Fibroblast of the conjunctiva (primary cell): ENCODE data around the gene ENO2.
"Not testable (repeated sequence)": the region's sequence is repeated elsewhere in the genome, so short reads cannot be mapped to it uniquely, and the experiment has no call there.

Source experiments
- DNase-seq: peaks from one replicate; pipeline ENCODE4 v3.0.0-alpha.2; 2010; ENCODE audit warnings: low read depth

The ENO2 gene

GRCh38 chr12:6914246-6914946 lies at the start of gene ENO2:
Gene ENO2 (plus strand): TSS chr12:6914580. CDS start chr12:6915833, 1,253 bp downstream.
- DNase-seq, result no peak

- not testable (repeated sequence) for DNase-seq
Observed at GRCh38 chr12:6865307-6865706, 49.1 kb upstream of the ENO2 start.

DNA sequence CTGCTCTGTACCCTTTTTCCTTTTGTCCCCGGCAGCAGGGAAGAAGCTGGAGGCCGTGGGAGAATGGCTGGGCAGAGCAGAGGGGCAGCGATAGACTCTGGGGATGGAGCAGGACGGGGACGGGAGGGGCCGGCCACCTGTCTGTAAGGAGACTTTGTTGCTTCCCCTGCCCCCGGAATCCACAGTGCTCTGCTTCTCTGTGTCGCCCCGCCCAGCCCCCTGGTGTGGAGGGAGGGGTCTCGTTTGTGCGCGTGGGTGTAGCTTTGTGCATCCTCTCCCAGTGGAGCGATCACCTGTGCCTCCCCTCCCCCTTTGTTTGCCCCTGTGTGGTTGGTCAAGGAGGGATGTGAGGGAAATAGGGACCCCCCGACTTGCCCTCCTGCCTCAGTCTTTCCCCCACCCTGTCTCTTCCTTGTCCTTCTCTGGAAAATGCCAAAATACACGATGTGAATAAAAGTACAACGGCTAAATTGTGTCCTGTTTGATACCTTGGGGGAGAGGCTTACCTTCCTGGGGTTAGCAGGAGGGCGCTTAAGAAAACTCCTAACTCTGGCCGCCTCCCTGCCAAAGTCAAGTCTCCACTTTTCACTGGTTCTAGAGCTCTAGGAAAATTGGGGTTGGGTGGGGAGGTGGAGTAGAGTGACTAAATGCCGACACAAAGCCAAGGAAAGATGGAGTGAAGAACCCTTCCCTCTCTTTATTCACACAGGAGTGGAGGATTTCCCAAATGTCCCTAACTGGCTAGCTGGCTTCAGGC lies 48.0 kb upstream of the ENO2 start:
- no peak for DNase-seq

DNA sequence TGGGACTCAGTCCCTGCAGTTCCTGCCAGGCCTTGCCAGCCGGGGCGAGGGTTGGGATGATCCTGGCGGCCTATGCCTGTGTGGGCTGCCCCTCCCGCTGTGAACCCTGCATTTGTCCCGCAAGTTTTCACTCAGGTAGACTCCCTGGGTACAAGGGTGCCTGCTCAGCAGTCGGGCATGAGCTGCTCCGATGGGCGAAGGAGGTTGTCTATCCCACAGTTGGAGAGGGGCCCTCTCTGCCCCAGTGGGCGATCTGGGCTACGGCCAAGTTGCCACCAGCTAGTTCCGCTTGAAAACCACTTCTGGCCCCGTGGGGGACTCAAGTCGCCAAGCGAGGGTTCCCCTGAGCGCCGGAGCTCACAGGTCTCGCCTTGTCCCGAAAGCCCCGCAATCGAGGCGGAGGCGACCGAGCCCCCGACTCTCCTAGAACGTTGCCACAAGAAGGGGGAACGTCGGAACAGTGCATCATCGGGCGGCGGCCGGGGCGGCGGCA lies 47.4 kb upstream of the ENO2 start:
- no peak for DNase-seq

GRCh38 chr12:6867413-6868210 lies 46.8 kb upstream of the ENO2 start, which contains the start of gene TPI1:
Gene TPI1 (plus strand): TSS chr12:6867531. CDS start chr12:6867567, 36 bp downstream.
- peak; percentile 65 for DNase-seq

GRCh38 chr12:6868211-6869048 lies 46.0 kb upstream of the ENO2 start:
- no peak for DNase-seq

- no peak for DNase-seq
Observed at GRCh38 chr12:6869049-6870021, 45.0 kb upstream of the ENO2 start.

DNA sequence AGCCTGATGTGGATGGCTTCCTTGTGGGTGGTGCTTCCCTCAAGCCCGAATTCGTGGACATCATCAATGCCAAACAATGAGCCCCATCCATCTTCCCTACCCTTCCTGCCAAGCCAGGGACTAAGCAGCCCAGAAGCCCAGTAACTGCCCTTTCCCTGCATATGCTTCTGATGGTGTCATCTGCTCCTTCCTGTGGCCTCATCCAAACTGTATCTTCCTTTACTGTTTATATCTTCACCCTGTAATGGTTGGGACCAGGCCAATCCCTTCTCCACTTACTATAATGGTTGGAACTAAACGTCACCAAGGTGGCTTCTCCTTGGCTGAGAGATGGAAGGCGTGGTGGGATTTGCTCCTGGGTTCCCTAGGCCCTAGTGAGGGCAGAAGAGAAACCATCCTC lies 44.1 kb upstream of the ENO2 start:
- not testable (repeated sequence) for DNase-seq

DNA sequence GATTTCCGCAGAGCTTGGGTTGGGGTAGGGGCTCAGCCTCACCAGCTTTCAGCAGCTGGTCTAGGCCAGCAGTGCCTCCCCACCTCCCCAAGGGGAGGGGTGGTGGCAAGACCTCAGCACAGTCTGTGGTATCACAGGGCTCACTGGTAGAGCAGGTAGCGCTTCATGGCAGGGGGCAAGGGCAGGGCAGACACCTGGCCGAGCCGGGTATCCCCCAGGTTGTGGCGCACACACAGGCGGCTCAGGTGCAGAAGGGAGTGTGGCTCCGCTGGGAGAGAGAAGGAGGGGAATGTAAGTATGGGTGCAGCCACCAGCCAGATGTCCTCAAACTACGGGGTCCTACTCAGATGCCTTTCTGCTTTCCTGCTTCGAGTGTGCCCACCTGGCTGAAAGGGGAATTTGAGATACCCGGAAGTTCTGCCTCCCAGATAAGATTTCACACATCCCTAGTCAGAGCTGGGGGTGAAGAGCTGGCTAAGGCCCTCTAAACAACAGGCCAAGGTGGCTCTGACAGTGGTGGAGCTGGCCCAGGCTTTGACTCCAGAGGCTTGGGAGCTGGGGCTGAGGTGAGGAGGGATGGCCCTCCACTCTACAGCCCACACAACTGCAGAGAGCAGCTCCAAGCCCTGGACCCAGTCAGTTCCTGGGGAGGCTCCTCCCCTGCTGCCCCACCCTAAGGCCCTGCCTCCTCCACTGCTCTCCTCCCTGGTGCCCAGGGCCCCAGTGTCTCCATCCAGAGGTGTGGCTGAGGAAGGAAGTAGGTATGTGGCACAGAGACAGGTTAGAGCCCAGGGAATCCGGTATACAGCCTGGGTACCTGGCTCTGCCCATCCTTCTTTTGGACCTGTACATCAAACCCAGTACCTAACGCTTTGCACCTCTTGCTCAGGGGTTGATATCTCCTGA lies 43.1 kb upstream of the ENO2 start:
- DNase-seq, result no peak

GRCh38 chr12:6872073-6873048 lies 42.0 kb upstream of the ENO2 start:
- DNase-seq, result no peak

- DNase-seq, result peak; percentile 91
Observed at GRCh38 chr12:6873094-6874014, 41.0 kb upstream of the ENO2 start, which contains the start of gene SPSB2. Gene SPSB2 (minus strand): TSS chr12:6873303. CDS start chr12:6872901, 402 bp downstream.

- DNase-seq, result not testable (repeated sequence)
Observed at GRCh38 chr12:6874015-6874368, 40.4 kb upstream of the ENO2 start.

DNA sequence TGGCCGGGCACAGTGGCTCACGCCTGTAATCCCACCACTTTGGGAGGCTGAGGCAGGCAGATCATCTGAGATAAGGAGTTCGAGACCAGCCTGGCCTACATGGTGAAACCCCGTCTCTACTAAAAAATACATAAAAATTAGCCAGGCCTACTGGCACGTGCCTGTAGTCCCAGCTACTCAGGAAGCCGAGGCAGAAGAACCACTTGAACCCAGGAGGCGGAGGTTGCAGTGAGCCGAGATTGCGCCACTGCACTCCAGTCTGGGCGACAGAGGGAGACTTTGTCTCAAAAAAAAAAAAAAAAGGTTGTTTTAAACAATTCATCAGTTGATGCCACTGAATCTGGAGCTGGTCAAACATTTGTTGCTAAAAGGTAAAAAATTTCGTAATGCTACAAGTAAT lies 34.6 kb upstream of the ENO2 start:
- not testable (repeated sequence) for DNase-seq

DNA sequence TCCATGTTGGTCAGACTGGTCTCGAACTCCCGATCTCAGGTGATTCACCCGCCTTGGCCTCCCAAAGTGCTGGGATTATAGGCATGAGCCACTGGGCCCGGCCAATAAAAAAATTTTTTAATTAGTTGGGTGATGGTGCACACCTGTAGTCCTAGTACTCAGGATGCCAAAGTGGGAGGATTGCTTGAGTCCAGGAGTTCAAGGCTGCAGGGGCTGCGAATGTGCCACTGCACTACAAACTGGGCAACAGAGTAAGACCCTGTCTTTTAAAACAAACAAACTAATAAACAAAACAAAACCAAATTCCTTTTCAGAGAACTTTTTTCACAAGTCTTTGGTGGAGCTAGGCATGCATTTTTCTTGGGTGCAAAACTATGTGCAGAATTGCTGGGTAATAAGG lies 31.1 kb upstream of the ENO2 start:
- no peak for DNase-seq

DNA sequence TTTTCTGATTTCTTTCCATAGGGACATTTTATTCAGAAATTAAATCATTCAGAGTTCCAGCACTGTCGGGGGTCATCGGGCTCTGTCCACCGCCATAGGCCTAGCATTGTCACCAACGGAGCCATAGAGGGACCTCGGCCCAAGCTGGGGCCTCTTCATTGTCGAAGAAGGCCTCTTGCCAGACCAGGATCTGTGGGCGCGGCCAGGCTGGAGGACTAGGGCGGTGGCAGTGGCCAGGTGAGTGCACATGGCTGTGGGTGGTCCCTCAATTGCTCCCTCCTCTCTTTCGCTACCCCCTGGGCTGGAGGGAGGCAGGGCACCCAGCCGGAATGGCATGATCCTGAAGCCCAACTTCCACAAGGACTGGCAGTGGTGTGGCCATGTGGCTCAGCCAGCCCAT lies 30.7 kb upstream of the ENO2 start:
- DNase-seq, result no peak

- no peak for DNase-seq
Observed at GRCh38 chr12:6884539-6884938, 29.8 kb upstream of the ENO2 start.
